SH-SY5Y (cell line): ENCODE measurements around the gene ATP6V1C2.

Source experiments
- GATA2 ChIP-seq: IDR thresholded peaks from 2 replicates; pipeline ENCODE4 v1.6.1; 2011; ENCODE audit warnings: mild to moderate bottlenecking, low read depth, low read length
- GATA3 ChIP-seq: IDR thresholded peaks from 2 replicates; pipeline ENCODE4 v1.6.1; 2011; ENCODE audit warnings: low read depth, mild to moderate bottlenecking, low read length, moderate library complexity

DNA sequence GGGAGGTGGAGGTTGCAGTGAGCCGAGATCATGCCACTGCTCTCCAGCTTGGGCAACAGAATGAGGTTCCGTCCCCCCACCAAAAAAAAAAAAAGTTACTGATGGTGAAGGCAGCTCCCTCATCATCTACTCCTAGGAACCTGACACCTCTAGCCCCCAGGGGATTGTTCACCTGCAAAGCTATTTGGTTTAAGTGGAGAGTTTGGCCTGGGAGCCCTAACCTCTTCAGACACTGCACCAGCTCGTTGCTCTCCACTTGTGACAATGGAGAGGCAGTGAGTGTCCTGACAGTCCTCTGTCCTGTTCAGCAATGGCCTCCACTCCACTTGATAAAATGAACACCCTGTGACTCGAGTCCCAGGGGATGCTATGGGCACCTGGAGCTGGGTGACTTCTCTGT, 43.5 kb downstream of the ATP6V1C2 start:
- TF ChIP-seq GATA3 (no peak), GATA2 (no peak)
